NCI-H82 (cell line): ENCODE measurements around the gene ENG.
A peak's percentile ranks its signal among the peaks of the same experiment; 100 is the strongest.
"Not testable (repeated sequence)": the region's sequence is repeated elsewhere in the genome, so short reads cannot be mapped to it uniquely, and the experiment has no call there.

ENCODE experiments used
- DNase-seq: peaks from one replicate; lab custom pipeline; 2025; lab: John Stamatoyannopoulos, UW

Gene ENG

DNA sequence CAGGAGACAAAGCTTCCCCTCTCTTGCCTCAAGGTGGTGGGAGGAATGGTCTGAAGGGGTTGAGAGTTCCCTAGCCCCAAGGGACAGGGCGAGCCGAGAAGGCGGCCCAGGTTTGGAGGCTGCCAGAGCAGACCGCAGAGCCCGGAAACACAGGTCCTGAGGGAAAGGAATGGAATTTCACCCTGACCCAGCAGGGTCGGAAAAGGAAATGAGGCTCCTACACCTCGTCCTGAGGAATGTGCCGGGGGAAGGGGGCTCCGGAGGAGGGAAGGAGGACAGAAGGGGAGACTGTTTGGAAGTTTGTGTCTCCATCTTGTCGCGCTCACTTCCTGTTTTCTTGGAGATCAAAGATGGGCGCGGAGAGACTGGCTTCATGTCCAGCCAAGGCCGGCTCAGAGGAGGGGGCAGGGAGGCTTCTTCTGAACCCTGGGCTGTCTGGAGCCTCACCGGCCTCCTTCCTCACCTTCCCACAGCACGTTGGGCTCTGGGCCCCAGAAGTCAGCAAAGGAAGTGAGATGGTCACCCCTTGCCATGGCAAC is 9.6 kb downstream of the ENG start:
- no peak for DNase-seq

DNA sequence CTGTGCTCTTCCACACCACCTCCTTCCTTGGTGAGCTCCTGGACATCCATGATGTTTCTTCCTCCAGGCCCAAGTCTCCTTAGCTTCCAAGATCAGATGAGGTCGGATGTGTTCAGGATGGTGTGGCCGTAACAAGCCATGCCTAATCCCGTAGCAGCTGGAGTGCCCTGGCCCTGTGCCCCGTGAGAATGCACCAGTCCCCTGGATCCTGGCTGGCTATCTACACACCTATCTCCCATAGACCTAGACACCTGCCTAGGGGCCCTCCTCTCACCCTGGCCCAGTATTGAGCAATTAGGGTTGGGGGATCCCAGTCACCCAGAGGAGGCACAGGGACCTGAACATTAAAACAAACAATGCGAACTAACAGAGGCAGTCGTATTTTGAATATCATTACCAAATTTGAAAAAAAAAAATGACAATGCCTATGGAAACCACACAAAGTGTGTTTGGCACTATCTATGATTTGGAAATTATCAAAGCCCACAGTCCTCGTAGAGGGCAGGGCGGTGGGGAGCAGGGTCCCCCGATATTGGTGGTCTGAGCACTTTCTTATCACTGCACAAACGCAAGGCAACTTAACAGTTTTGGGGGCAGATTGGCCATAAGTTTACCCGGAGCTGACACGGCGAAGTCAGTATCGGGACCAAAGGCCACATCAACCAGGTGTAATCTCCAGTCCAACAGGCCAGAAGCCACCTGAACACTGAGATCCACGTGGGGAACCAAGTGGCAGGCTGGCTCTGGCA is 13.2 kb downstream of the ENG start:
- DNase-seq = no peak

DNA sequence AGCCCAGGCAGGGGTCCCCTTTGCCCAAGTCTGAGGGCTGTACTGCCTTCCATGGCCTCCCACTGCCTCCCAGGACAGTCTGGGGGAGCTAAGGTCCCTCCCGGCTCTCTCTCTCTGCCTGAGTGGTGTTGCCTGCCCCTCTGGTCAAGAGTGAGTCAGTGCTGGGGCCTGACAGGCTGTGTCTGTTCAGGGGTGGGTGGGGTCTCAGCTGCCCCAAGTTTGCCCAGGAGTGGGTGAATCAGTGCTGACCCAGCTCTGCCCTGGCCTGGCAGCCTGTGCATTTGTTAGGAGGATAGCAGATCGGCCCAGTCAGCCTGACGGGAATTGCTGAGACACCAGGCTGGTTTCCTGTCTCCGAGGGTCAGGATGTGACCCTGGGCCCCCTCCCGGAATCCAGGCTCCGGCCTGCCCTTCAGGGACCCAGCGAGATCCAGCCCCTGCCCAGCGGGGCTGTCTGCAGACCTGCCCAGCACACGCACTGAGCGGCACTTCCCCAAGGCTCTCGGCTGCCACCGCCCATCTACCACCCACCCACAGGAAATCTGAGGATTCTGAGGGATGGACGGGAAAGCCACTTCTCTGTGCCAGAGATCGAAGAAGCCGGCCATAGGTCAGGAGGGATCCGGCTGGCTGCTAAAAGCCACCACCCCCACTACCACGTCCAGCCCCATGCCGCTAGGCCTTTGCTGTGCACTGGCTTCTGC is 15.9 kb downstream of the ENG start:
- DNase-seq = no peak

DNA sequence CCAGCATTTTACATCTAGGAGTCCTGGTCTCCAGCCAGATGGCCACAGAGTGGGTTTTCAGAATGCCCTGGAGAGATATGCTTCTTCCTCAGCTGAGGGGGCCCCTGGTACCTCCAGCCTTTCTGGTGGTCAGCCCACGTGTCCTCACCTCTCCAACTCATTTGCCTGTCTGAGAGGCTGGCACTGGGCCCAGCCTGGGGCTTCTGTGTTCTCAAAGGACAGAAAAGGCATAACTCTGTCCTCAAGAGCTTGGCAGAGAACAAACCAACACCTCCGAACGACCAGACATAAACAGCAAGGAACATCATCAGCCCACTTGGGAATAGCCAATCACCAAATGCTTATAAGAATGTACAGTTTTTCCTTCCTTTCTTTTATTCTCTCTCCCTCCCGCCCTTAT is 17.1 kb downstream of the ENG start:
- DNase-seq = no peak

DNA sequence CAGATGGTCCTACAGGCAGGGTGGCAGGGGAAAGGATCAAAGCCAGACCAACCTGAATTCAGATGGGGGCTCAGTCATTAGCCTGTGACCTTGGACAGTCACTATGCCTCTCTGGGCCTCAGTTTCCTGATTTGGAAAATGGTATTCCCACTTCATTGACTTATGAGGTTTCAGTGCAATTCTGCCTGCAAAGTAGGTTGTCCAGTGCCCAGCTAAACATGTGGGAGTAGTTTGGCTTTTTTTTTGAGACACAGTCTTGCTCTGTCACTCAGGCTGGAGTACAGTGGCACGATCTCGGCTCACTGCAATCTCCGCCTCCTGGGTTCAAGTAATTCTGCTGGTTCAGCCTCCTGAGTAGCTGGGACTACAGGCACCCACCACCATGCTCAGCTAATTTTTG is 17.9 kb downstream of the ENG start:
- not testable (repeated sequence) for DNase-seq

DNA sequence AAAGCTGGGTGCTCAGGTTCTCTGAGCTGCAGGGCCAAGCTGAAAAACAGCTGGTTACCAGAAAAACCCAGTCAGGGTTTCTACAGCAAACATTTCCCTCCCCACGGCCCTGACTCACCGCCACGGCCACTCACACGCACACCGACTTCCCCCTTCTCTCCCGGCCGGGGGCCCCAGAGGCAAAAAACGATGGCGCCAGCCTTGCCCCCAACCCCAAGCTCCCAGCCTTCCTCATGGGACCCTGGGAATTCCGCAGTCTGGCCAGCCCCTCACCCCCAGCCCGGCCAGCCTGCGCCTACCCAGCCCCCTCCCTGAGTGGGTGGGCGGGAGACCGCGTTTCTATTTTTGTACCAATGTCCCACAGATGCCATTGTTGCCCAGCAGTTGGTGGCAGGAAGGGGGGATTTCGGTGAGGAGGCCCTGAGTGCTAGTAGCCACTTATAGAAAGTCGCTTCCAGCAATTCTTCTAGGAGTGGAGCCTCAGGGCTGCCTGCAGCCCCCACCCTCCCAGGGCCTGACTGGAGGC is 18.4 kb downstream of the ENG start:
- no peak for DNase-seq

DNA sequence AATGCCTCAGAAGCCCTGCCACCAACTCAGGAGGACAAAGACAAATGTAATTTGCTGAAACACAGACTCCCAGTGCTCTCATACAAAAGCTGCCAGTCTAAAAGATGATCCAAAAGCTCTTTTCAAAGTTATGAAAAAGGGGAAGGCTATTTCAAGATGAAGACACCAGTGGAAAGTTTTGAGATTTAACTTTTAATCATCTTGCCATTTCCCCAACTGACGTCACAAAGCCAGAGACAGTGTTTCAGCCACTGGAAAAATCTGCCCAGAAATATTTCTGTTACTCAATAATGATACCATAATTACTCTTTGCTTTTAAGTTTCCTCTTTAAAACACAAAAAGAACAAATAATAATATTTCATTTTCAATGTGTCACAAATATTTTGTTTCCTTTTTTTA is 20.9 kb downstream of the ENG start:
- DNase-seq = no peak

DNA sequence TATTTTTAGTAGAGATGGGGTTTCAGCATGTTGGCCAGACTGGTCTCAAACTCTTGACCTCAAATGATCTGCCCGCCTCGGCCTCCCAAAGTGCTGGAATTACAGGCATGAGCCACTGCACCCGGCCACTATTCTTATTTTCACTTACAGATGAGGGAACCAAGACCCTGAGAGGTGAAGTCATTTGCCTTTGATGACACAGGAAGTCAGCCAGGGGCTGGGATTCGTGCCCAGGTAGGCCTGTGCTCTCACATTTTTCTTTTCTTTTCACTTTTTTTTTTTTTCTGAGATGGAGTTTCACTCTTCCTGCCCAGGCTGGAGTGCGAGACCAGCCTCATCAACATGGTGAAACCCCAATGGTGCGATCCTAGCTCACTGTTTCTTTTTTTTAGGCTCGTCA is 22.2 kb downstream of the ENG start:
- DNase-seq = no peak

DNA sequence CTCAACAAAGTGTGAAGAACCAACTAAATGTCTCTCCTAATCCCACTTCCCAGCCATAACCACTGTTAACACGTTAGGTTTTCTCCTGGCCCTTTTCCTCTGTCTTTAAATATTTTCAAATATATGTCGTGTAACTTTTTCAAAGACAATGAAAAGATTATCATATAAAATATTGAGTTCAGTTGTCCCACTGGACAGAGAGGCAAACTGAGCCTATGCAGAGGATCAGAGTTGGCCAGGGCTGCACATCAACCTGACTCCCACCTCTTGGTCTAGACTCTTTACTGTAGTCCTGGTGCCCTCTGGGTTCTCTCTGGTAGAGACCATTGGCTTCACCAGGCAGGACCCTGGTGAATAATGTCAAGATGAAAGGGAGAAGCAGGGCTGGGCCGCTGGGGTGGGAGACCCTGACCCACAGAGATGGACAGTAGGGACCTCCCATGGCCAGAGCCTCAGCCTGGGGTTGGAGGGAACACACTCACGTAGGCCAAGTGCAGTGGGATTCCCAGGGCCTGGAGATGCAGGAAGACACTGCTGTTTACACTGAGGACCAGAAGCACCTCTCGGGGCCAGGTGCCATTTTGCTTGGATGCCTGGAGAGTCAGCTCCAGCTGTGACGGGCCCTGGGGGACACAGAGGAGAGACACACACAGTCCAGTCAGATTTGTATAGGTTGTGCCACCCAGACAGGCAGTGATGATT is 25.1 kb downstream of the ENG start:
- no peak for DNase-seq

DNA sequence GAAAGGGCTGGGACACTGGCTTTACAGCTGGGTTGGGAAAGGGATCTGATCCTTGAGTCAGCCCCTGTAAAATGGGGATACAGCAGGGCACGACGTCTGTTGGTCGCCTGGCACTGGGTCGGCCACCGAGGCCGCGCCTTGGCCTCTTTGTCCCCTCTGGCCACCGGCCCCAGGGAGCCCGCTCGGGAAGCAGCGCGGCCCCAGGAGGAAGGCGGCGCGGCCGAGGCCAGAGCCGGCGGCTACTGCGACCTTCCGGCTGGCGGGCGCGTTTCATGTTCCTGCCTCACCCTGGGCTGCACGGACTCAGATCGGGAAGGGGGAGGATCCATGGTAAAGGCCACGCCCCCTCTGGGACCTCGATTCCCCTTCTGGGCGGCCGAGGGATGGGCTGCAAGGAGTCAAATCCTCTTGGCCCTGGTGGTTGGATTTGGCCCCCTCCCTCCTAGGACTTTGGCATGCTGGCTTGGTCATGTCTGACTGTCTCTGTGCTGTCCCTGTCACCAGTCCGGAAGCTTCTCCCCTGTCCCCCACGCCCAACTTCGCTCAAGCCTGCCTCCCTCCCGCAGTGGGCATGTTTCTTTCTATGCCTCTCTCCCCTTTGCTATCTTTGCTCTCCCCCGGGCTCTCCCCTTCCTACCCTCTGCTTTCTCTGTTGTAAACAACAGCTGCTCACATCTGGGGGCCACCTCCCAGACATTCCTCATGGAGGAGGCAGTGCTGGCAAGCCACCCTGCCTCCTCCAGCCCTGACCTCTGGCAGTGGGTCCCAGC is 26.0 kb downstream of the ENG start:
- DNase-seq = peak; percentile 86

DNA sequence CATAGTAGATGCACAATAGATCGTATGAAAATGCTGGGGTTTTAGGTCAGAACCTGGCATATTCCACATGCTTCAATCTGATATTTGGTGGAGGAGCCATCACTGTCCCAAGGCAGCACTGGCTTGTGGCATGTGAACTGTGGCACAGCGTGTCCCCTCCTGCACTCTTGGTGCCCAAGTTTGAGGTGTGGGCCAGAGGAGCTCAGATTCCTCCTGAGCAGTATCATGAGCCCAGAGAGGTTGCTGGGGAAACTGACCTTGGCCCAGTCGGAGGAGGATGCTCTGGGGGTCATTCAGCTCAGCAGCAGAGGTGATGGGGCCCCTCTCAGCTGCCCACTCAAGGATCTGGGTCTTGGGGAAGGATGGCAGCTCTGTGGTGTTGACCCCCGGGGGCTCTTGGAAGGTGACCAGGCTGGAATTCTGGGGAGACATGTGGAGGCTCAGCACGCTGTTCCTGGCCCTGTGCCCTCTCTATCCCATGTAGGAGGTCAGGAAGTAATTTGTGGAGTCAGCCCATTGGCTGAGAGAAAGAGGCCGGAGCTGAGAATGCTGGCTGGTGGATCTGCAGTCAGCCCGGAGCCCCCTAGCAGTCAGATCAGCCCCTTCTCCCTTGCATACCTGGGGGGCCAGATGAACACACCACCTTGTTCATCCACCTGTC is 28.1 kb downstream of the ENG start:
- DNase-seq = no peak

DNA sequence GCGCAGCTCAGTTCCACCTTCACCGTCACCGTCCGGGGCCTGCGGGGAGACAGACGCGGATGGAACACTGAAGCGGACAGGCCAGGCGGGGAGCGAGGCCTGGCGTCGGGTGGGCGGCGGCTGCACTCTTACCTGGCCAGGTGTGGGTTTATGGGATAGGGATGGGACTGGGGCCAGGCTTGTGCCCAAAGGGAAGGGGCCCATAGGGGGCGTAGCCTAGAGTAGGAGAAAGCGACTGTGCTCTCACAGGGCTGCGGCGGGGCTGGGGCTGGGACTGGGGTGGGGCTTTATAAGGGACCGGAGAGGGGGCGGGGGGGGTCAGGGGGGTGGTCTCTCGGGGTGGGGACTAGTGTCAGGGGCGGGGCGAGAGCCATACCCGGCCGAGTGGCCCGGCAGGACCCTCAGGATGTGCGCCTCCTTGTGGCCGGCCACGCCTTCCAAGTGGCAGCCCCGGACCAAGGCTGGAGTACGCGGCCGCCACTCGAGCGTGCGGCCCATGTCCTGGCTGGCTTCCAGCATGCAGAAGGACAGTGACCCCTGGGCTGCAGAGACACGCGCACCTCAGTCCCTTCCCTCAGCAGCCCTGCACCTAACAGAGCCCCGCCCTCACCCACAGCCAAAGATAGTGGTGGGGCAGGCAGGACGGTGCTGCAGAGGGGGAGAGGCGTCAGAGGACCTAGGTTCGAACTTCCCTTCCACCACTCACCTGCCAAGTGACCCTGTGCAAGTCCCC is 29.0 kb downstream of the ENG start:
- DNase-seq = peak; percentile 72

DNA sequence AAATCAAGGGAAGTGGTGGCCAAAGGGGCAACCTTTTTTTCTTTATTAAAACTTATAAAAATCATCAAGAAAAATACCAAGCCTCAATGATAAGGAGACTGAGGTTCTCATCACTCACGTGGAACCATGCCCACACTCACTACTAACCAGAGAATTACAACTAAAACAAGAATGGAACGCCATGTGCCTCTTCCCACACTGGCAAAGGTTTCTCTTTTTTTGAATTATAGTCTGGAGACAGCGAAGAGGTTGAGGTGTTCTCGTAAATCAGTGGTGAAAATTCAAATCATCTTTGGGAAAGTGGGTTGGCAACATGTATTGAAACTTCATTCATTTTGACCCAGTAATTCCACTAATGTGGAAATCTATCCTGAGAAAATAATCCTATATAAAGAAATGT is 32.4 kb downstream of the ENG start:
- no peak for DNase-seq

DNA sequence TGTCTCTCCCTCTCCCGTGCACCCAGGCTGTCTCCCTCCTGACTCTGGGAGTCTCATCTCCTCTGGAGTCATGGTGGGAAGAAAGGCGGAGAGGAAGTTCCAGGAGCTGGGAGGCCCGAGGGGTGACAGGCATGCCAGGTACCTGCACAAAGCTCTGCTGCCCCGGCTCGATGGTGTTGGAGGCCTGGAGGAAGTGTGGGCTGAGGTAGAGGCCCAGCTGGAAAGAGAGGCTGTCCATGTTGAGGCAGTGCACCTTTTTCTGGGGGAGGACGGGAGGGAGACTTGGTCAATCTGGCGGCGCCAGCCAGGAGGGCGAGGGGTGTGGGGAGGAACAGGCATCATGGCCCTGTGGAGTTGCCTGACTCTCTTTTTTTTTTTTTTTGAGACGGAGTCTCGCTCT is 35.9 kb downstream of the ENG start:
- no peak for DNase-seq

DNA sequence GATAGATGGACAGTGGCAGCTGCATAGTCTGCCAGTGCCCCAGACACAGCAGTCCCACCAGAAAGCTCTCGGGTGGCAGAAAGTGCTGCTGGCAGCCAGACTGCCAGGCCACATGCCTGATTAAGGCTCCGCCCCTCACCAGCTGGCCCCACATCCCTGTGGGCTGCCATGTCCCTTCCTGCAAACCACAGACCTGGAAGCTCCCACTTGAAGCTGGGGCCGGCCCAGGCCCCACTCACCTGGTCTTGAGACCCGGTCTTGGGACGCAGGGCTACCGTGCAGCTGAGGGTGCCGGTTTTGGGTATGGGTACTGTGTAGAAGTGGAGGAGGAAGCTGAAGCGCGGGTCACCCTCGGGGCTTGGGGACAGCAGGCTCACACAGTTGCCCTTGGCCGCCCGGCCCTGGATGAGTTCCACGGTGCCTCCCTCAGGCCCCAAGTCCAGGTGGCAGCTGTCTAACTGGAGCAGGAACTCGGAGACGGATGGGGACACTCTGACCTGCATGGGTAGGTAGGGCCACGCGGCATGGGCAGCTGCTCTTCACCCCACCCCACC is 36.5 kb downstream of the ENG start:
- peak; percentile 39 for DNase-seq

DNA sequence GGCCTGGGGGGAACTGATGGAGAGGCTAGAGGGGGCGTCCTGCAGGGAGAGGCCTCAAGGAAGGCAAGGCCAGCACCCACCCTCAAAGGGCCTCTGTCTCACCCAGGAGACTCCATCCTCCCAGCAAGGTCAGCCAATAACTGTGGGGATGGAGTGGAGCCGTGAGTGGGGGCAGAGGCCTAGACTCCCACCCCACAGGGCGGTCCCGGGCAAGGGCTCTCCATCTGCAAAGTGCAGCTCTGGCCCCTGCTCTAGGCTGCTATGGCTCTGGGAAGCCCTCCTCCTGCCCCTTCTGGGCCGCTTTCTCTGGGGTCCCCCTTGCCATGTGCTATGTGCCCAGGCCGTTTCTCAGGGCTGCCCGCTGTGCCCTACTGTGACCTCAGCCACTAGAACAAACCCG is 37.7 kb downstream of the ENG start:
- no peak for DNase-seq

DNA sequence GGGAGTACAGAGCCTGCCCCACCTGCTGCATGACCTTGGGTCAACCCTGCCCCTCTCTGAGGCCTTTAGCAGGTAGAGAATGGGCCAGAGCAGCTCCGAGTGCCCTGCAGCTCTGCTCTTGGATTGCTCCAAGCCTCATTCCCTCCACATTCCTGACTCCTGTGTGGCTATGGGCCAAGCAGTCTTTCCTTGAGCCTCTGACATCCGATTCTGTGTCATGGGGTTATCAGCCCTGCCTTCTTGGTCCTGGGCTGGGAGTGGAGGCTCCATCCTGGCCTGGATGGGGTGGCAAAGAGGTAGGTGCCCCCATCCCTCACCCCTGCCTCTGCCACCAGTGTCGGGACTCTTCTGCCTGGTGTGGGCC is 38.1 kb downstream of the ENG start:
- no peak for DNase-seq

DNA sequence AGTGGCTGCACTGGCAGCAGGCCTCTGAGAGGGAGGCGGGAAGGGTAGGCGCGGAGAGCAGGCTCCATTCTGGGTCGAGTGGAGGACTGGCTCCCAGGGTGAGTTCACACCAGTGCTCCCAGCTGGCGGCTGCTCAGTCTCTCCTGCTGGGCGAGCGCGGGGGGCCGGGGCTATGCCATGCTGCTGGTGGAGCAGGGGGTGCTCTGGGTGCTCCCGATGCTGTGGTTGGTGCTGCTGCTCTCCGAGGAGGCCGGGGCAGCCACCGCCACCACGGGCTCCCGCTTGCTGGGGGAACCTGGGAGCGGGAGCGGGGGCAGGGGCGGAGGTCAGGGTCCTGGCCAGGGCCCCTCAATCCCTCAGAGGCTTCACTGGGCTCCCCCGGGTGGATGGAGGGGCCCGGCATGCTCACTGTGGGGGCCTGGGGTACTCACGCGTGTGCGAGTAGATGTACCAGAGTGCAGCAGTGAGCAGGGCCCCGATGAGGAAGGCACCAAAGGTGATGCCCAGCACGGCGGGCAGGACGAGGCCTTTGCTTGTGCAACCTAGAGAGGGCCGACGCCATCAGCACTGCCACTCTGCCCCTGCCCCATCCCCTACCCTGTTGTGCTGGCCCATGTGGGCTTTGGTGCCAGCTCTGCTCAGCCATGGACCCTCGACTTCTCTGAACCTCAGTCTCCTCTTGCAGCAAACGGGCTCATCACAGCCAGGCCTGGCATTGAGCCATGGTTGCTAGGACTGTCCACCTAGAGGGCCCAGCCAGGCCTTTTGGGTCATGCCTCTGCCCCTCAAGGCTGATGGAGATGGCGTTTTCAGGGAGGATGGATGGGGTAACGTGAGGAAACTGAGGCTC is 38.7 kb downstream of the ENG start:
- no peak for DNase-seq
